T-helper 2 cell treated with Interferon-gamma antibody and Interleukin-4, amounts not matched to agents 100 ng/mL and 5 ng/mL, for 36 hours (primary cell): ENCODE measurements around the gene OR12D2. TPM values are rescaled to one million over a fixed set of nuclear protein-coding genes. Genes with fewer than 3 reads are reported as not detected.
"Not testable (repeated sequence)": the region's sequence is repeated elsewhere in the genome, so short reads cannot be mapped to it uniquely, and the experiment has no call there.

ENCODE experiments used
- intact Hi-C: fragments of 100-400 bp; cut with micrococcal nuclease; formaldehyde crosslinking; loops from one replicate; pipeline ENCODE4 v1.15.1; 2023
- total RNA-seq: library from RNA; stranded (reverse); gene quantifications from 2 replicates; pipeline ENCODE4 v1.2.3, GENCODE V29; 2022

Gene OR12D2, protein sequence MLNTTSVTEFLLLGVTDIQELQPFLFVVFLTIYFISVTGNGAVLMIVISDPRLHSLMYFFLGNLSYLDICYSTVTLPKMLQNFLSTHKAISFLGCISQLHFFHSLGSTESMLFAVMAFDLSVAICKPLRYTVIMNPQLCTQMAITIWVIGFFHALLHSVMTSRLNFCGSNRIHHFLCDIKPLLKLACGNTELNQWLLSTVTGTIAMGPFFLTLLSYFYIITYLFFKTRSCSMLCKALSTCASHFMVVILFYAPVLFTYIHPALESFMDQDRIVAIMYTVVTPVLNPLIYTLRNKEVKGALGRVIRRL
- not detected in 2 replicates for total RNA-seq

DNA sequence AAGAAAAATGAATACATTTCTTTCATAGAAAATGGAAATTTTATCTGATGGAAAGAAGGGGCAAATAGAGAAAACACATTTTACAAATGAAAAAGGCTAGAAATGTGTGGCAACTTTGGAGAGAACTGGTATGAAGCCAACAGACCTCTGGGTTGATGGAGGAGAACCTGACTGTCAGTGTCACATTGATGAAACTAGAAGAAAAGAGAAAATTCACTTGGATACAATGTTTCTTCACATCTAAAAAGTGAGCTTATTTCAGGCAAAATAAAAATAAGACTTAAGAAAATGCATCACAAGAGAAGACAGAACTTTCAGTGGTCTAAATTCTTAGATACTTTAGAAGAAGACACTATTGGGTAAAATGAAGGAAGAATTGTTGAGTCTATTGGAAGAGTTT is at the start of gene OR12D2:
Gene OR12D2, plus strand, starts transcription at position 301 of the 400 bp plus-strand sequence. CDS start 1,069 bp downstream, outside the sequence.
- intact Hi-C loops, result no loop called here

DNA sequence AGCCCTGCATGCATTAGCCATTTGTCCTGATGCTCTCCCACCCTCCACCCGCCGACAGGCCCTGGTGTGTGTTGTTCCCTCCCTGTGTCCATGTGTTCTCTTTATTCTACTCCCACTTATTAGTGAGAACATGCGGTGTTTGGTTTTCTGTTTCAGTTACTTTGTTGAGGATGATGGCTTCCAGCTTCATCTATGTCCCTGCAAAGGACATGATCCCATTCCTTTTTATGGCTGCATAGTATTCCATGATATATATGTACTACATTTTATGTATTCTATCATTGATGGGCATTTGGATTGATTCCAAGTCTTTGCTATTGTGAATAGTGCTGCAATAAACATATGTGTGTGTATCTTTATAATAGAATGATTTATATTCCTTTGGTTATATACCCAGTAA is 46.1 kb upstream of the OR12D2 start:
- intact Hi-C loops, result not testable (repeated sequence)

DNA sequence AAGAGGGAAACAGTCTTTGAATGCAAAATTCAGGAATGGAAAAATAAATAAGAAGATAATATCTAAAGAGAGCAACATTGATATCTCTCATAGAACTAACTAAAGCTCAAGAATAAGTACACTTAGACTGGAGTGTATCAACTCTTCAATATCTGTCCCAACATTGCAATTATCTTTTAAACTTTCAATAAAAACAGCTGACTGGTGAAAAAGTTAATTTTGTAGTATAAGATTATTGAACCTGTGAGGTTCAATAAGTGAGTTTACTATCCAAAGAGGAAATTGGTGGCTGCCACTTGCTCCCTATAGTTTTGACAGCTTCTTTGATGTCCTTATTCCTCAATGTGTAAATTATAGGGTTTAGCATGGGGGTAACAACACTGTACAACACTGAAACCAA is 40.5 kb upstream of the OR12D2 start:
- intact Hi-C loops, result no loop called here

DNA sequence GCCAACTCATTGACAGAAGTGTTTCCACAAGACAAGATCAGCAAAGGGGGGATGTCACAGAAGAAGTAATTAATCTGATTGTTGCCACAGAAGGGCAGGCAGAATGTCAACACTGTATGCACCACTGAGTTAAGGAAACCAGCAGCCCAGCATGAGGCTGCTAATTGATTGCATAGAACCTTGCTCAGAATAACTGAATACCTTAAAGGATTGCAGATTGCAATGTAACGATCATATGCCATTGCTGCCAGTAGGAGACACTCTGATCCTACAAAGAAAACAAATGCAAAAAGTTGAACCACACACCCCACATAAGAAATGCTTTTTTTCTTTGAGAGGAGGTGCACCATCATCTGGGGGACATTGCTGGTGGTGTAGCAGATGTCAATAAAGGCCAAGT is 39.8 kb upstream of the OR12D2 start:
- intact Hi-C loops, result no loop called here

DNA sequence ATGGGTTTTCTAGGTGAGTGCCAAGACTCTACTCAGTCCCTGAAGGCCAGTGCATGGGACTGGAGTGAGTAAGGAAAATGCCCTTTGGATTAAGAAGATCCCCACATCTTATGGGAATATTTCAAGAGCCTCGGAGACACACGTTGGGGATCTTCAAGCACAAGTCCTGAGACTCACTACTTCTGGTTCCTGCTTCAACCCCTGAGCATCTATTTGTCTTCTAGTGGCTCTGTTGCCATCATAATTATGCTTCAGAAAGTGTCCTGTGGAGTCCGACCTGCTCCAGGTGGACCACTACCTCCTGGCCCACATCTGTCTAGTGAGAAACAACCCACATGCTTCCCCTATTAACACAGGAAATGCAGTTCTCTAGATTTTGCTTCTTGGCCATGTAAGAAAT is 26.7 kb upstream of the OR12D2 start, which contains the start of gene OR5V1:
Gene OR5V1, minus strand, starts transcription at position 101 of the 400 bp plus-strand sequence. CDS start 12,670 bp downstream, outside the sequence.
- intact Hi-C loops, result no loop called here

DNA sequence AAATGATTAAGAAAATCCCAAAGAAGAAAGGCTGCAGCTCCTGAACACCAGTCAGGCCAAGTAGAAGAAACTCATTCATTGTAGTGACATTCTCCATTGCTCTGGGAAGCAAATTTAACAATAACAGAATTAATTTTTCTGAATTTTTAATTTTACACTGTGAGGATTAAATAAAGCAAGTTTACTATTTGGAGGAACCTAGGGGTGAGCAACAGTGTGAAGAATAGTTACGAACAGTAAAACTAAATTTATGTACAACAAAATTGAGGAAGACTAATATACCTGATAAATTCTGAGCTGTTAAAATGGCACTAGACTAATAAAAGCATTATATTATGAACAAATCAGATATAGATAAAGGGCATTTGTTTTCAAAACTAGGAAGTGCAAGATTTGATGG is 20.2 kb upstream of the OR12D2 start, which contains the start of gene OR12D3:
Gene OR12D3, minus strand, starts transcription at position 101 of the 400 bp plus-strand sequence. Its CDS starts 4 bp downstream, at position 97.
- intact Hi-C loops, result no loop called here

DNA sequence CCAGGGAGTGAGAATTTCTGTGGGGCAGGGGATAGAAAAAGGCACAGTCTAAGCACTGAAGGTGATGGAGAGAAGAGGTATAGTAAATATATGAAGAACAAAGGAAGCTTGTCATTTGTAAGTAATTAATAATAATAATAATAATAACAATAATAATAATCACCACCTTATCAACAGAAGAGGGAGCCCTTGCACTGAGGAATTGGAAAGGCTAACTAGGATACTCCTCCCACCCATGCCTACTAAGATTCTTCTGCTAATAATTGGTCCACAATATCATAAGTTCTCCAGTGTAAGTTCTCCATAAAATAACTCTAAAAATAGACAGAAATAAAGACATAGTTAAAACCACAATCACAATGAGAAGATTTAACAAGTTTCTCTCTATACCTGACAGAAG is 19.4 kb upstream of the OR12D2 start:
- intact Hi-C loops, result no loop called here

DNA sequence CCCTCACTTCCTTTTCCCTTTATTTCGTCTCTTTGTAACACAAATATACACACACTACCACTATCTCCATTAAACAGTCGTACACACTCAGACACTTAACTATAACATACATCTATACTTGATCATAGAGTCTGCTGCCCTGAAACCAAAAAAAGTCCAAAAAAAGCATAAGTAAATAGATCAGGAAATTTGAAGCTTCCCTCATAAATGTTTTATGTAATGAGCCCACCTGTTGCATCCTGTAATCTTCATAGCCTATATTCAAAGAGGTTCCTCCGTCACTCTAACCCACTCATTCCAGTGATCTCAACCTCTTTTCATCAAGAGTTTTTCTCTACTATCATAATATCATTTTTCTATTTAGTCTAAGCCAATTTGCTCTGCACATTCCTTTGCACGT is 6.9 kb upstream of the OR12D2 start:
- intact Hi-C loops, result no loop called here

DNA sequence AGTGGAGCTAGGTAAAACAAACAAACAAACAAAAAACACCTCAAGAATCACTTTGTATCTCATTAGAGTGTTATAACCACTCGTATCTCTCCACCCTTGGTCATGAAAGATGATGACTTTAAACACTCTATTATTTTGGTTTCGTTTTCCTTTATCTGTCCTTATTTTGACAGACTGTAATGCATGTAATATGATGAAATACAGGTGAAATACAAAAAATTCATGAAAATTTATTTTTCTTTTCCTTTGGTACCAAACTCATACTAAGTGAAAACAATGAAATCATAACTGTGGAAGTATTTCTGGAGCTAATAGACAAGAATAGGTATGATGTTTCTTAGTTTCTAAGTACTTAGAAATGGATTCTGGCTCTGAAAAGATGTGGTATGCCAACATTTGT is 4.1 kb downstream of the OR12D2 start:
- intact Hi-C loops, result no loop called here

DNA sequence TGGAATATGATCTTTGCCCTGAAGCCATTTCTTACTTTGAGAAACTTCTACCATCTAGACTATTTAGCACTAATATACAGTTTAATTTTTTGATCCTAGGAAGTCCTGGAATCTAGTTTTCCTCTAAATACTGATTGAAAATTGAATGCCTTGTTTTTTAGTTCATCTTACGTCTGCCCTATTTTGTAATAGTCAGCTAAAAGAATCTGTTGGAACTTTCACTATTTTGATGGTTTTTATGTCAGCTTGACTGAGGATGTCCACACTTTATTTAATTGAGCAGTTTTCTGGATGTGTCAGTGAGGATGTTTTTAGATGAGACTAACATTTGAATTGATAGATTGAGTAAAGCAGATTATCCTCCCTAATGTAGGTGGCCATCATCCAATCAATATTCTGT is 8.4 kb downstream of the OR12D2 start:
- intact Hi-C loops, result no loop called here

DNA sequence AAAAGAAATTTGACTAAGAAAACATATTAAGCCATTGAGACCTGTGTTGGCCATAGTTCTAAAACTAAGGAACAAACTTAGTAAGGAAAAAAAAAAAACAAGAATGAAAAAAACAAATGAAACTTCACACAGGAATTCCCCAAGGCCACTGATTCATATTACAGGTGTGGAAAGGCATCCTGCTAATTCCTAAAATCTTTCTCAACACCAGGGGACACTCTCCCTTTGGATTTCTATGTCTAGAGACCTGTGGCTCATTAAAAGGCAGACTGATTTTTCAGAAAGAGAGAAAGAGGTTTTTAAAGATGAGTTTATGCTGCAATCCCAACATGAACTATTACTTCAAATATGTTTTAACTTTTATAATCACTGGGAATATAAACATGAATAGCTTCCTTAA is 19.2 kb downstream of the OR12D2 start, which contains the start of gene OR12D1:
Gene OR12D1, plus strand, starts transcription at position 341 of the 400 bp plus-strand sequence.
- intact Hi-C loops, result no loop called here

DNA sequence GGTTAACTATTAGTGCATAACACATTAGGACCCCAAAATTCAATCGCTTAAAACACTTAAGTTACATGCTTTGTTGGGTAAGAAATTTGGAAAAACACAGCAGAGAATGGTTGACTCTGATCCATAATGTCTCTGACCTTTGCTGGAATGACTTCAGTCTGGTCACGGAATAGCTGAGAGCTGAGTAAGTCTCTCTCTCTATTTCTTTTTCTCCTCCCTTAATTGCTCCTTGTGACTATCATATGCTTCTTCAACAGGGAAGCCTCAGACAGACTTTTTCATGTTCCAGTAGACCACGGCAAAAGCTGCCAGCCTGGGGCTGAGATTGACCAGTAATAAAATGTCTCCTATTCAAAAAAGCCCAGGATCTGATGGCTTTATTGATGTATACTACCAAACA is 24.1 kb downstream of the OR12D2 start:
- intact Hi-C loops, result no loop called here

DNA sequence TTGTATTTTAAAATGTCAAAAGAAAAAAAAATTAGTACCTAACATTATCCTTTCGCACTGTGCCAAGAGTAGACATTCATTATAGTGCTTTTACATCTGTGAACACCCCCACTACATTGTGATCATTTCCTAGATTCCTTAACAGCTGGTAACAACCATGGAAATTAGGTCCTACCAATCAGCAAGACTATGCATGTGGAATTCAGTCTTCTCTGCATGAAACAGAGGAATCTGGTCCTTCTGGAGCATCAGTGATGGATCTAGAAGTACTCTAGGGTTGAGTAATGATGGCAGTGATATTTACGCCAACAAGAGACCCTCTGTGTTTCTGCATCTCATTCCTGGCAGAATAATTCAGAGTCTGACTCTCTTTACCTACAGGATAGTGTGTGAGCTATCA is 28.7 kb downstream of the OR12D2 start:
- intact Hi-C loops, result no loop called here

DNA sequence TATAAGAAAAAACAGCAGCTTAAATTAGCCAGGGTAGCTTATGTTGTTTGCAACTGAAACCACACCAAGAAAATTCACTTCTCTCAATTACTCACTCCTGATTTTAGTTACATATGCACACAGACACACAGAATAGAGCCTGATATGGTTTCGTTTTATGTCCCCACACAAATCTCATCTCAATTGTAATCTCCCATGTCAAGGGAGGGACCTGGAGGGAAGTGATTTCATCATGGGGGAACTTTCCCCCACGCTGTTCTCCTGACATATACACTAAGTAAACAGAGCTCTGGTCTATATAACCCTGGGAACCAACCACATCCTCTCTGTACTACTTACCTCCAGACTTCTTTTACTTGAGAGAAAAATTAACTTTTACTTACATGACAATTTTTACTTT is 29.1 kb downstream of the OR12D2 start:
- intact Hi-C loops, result no loop called here

DNA sequence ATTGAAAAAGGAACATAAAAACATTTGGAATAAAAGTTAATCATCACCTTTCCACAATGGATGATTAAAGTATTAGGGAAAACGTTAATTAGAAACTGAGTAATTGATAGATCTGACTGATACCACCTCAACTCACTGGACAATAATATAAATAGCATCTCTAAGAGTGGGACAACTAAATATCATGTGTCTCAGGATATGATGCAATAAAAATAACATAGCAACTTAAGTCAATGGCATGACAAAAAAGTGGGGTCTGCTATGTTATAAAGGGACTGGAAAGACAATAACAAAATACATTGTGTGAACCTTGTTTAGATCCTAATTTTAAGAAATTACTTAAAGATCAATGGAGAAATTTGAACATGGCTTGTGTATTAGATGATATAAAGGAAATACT is 29.6 kb downstream of the OR12D2 start:
- intact Hi-C loops, result no loop called here

DNA sequence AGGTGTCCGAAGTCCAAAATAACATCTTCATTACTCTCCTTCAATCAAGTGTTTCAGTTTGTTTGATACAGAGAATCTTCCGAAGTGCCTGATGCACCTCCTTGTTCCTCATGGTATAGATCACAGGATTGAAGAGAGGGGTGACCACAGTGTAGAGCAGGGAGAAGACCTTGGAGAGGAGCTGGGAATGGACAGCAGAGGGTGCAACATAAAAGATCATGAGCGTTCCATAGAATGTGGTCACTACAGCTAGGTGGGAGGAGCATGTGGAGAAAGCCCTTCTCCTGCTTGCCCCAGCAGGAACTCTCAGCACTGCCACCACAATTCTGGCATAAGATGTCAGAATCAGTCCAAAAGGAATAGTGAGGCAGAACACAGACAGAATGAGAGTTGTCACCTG is 31.2 kb downstream of the OR12D2 start:
- intact Hi-C loops, result no loop called here

DNA sequence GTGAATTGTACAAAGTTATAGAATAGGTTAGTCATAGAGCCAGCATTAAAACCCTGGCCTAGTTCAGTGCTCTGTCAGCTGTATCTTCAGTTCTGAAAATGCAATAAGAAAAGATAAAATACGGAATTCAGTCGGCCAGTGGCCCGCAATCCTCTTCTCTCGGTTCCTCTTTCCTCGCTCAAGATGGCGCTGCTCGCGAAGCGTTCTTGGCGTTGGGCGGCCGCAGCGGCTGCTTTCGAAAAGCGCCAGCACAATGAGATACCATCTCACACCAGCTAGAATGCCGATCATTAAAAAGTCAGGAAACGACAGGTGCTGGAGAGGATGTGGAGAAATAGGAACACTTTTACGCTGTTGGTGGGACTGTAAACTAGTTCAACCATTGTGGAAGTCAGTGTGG is 41.3 kb downstream of the OR12D2 start:
- intact Hi-C loops, result not testable (repeated sequence)

DNA sequence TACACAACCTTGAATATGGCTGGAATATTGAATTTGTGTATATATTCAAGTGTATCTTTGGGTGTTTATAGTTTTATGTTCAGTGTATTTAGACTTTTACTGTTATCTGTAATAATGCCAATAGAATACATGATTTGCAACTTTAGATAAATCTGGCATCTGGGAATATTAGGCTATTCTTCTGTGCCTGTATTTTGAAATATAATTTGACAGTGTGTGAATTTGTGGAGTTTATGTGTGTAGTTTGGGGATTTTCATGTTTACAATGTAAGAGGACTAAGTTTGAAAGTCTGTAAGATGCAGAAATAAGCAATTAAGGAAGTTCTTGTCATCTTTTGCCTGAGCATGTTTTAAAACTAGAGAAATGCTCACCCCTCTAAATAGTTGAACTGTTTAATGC is 43.6 kb downstream of the OR12D2 start, which contains the start of gene OR10C1:
Gene OR10C1, plus strand, starts transcription at position 301 of the 400 bp plus-strand sequence. CDS start 710 bp downstream, outside the sequence.
- intact Hi-C loops, result no loop called here

DNA sequence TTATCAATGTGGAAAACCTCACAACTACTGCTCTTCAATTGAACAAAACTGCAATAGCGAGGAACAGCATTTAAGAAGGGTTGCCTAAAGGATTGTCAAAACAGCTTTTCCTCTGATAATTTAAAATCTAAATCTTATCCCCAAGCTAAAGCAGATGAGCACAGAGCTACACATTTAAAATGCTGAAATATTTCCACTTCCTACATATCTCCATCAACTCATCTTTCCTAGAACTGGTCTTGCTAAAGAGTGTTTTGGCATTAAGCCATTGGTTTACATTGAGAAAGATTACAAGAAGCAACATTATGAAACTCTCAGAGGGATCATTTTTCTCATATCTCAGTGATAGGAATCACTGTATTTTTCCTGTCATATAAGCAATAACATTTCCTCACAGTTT is 47.3 kb downstream of the OR12D2 start:
- intact Hi-C loops, result no loop called here

DNA sequence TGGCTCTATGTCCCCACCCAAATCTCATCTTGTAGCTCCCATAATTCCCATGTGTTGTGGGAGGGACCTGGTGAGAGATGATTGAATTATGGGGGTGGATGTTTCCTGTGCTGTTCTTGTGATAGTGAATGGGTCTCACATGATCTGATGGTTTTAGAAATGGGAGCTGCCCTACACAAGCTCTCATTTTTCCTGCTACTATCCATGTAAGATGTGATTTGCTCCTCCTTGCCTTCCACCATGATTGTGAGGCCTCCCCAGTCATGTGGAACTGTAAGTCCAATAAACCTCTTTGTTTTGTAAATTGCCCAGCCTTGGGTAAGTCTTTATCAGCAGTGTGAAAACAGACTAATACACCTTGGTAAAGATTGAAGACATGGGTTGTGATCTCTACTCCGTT is 48.6 kb downstream of the OR12D2 start:
- intact Hi-C loops, result not testable (repeated sequence)
